Astrocyte (in vitro differentiated cells and primary cell): Measurements from ENCODE around the gene STUM. TPM values are rescaled to one million over a fixed set of nuclear protein-coding genes. Genes with fewer than 3 reads are reported as not detected.

ENCODE experiments used
- DNase-seq: peaks from one replicate; pipeline ENCODE4 v3.0.0-alpha.2; 2010; ENCODE audit warnings: low read depth
- FAIRE-seq: peaks from 2 replicates; lab custom pipeline; 2011; peaks lifted over from hg19 to GRCh38; lab: Jason Lieb, UNC
- H2AFZ ChIP-seq: 2 replicates; pipeline ENCODE4 v1.6.0; 2012; ENCODE audit warnings: low read depth, low read length, inconsistent platforms
- H3K27ac ChIP-seq: 2 replicates; pipeline ENCODE4 v1.5.1; 2011; ENCODE audit warnings: low read depth, low read length, inconsistent platforms
- H3K27me3 ChIP-seq: 2 replicates; pipeline ENCODE4 v1.6.0; 2011; ENCODE audit warnings: low read length, inconsistent platforms; ENCODE audit not compliant: insufficient read depth
- H3K36me3 ChIP-seq: 2 replicates; pipeline ENCODE4 v1.5.1; 2011; ENCODE audit warnings: low read length, inconsistent platforms; ENCODE audit not compliant: insufficient read depth
- H3K4me1 ChIP-seq: 2 replicates; pipeline ENCODE4 v1.5.1; 2011; ENCODE audit warnings: low read length, inconsistent platforms; ENCODE audit not compliant: insufficient read depth
- H3K4me2 ChIP-seq: 2 replicates; pipeline ENCODE4 v1.6.0; 2012; ENCODE audit warnings: low read length, inconsistent platforms
- H3K4me3 ChIP-seq: 2 replicates; pipeline ENCODE4 v1.5.1; 2011; ENCODE audit warnings: low read depth, mild to moderate bottlenecking, low read length, inconsistent platforms; ENCODE audit not compliant: insufficient read depth
- H3K79me2 ChIP-seq: 2 replicates; pipeline ENCODE4 v1.6.0; 2012; ENCODE audit warnings: mild to moderate bottlenecking, low read length, inconsistent platforms; ENCODE audit not compliant: insufficient read depth
- H3K9ac ChIP-seq: 2 replicates; pipeline ENCODE4 v1.6.0; 2012; ENCODE audit warnings: mild to moderate bottlenecking, low read length, inconsistent platforms
- H3K9me3 ChIP-seq: 2 replicates; pipeline ENCODE4 v1.5.1; 2012; ENCODE audit warnings: low read depth, mild to moderate bottlenecking, low read length, inconsistent platforms; ENCODE audit not compliant: insufficient read depth
- H4K20me1 ChIP-seq: 2 replicates; pipeline ENCODE4 v1.6.0; 2012; ENCODE audit warnings: low read length, inconsistent platforms; ENCODE audit not compliant: insufficient read depth
- H3K27ac Mint-ChIP-seq: one replicate; pipeline ENCODE4 v1.8.0; 2021; ENCODE audit warnings: mild to moderate bottlenecking, mixed read lengths; ENCODE audit not compliant: unreplicated experiment
- H3K27me3 Mint-ChIP-seq: one replicate; pipeline ENCODE4 v1.8.0; 2021; ENCODE audit warnings: low read depth, mixed read lengths; ENCODE audit not compliant: unreplicated experiment
- H3K36me3 Mint-ChIP-seq: one replicate; pipeline ENCODE4 v1.8.0; 2021; ENCODE audit warnings: low read depth, mixed read lengths; ENCODE audit not compliant: unreplicated experiment
- H3K4me1 Mint-ChIP-seq: one replicate; pipeline ENCODE4 v1.8.0; 2021; ENCODE audit warnings: low read depth, mixed read lengths; ENCODE audit not compliant: unreplicated experiment
- H3K4me3 Mint-ChIP-seq: one replicate; pipeline ENCODE4 v1.8.0; 2021; ENCODE audit warnings: mild to moderate bottlenecking, moderate library complexity, mixed read lengths; ENCODE audit not compliant: unreplicated experiment
- H3K9me3 Mint-ChIP-seq: one replicate; pipeline ENCODE4 v1.8.0; 2021; ENCODE audit warnings: mild to moderate bottlenecking, mixed read lengths; ENCODE audit not compliant: unreplicated experiment
- EZH2 ChIP-seq: IDR thresholded peaks from 2 replicates; pipeline ENCODE4 v1.6.1; 2012; ENCODE audit warnings: mild to moderate bottlenecking, low read length, inconsistent platforms; ENCODE audit not compliant: insufficient read depth
- total RNA-seq: library from RNA; stranded (reverse); gene quantifications from 2 replicates; pipeline ENCODE4 v1.2.1, GENCODE V29; 2021
- TF ChIP-seq, protein P1 (sequence below): IDR thresholded peaks from 2 replicates; pipeline ENCODE4 v1.5.1; 2011; ENCODE audit warnings: low read depth, mild to moderate bottlenecking, inconsistent platforms, low read length, moderate library complexity; ENCODE audit not compliant: insufficient read depth

STUM gene
- total RNA-seq, 1 donor from 2014 or later: not detected

- Histone ChIP-seq H3K9ac (no peak overlapping the region), H3K27ac (no peak overlapping the region), H3K9me3 (no peaks in the 10 kb centered on the region), H3K79me2 (no peaks in the 10 kb centered on the region), H3K4me2 (no peak overlapping the region), H2AFZ (no peak overlapping the region), H3K4me1 (peaks cover 34% of the 10 kb centered on the region), H4K20me1 (no peaks in the 10 kb centered on the region), H3K4me3 (no peak overlapping the region), H3K36me3 (no peaks in the 10 kb centered on the region), H3K27me3 (no peaks in the 10 kb centered on the region)
- Mint-ChIP-seq H3K9me3 (no peaks in the 10 kb centered on the region), H3K4me3 (no peak overlapping the region), H3K36me3 (peaks cover 6% of the 10 kb centered on the region), H3K27ac (no peak overlapping the region), H3K4me1 (peaks cover 29% of the 10 kb centered on the region), H3K27me3 (peaks cover 14% of the 10 kb centered on the region)
- FAIRE-seq (no peak), DNase-seq (no peak)
- TF ChIP-seq, protein P1, sequence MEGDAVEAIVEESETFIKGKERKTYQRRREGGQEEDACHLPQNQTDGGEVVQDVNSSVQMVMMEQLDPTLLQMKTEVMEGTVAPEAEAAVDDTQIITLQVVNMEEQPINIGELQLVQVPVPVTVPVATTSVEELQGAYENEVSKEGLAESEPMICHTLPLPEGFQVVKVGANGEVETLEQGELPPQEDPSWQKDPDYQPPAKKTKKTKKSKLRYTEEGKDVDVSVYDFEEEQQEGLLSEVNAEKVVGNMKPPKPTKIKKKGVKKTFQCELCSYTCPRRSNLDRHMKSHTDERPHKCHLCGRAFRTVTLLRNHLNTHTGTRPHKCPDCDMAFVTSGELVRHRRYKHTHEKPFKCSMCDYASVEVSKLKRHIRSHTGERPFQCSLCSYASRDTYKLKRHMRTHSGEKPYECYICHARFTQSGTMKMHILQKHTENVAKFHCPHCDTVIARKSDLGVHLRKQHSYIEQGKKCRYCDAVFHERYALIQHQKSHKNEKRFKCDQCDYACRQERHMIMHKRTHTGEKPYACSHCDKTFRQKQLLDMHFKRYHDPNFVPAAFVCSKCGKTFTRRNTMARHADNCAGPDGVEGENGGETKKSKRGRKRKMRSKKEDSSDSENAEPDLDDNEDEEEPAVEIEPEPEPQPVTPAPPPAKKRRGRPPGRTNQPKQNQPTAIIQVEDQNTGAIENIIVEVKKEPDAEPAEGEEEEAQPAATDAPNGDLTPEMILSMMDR: no peak
Measured at GRCh38 chr1:226651732-226652105, 103.2 kb downstream of the STUM start.

DNA sequence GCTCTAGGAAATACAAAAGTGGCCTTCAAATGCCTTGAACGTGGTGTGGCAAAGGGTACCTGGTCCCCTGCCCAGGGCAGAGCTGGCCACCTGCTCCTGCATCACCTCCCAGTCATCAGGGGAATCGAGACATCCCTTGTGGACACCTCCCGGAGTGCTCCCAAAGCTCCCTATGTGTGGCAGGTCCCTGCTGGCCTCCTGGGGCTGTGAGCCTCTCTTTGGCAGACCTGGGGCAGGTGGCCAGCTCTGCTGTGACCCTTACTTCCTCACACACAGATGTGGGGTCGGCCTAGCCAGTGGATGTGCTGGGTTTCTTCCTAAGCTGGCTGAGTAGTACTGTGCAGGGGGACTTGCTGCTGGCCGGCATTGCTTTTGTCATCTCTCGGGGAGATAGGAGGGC is 104.0 kb downstream of the STUM start:
- no peaks in the 10 kb centered on the region for H3K79me2 ChIP-seq
- H3K27ac ChIP-seq: no peak overlapping the region
- TF ChIP-seq EZH2: no peak
- TF ChIP-seq, protein P1: no peak
- Mint-ChIP-seq H3K36me3 (peaks cover 6% of the 10 kb centered on the region), H3K4me3 (no peak overlapping the region), H3K27ac (no peak overlapping the region), H3K4me1 (peaks cover 37% of the 10 kb centered on the region), H3K27me3 (peaks cover 14% of the 10 kb centered on the region), H3K9me3 (no peaks in the 10 kb centered on the region)
- no peaks in the 10 kb centered on the region for H3K36me3 ChIP-seq
- H2AFZ ChIP-seq: no peak overlapping the region
- FAIRE-seq: no peak
- H3K4me3 ChIP-seq: no peak overlapping the region
- no peaks in the 10 kb centered on the region for H4K20me1 ChIP-seq
- H3K4me2 ChIP-seq: no peak overlapping the region
- H3K9me3 ChIP-seq: no peaks in the 10 kb centered on the region
- no peaks in the 10 kb centered on the region for H3K27me3 ChIP-seq
- H3K4me1 ChIP-seq: peaks cover 43% of the 10 kb centered on the region
- DNase-seq: no peak
- no peak overlapping the region for H3K9ac ChIP-seq

- Mint-ChIP-seq H3K4me1 (peaks cover 44% of the 10 kb centered on the region), H3K27ac (peak overlapping the region; percentile 90), H3K27me3 (peaks cover 11% of the 10 kb centered on the region), H3K4me3 (peak overlapping the region; percentile 1), H3K36me3 (peaks cover 3% of the 10 kb centered on the region), H3K9me3 (no peaks in the 10 kb centered on the region)
- H3K27me3 ChIP-seq: no peaks in the 10 kb centered on the region
- peak overlapping the region; percentile 49 for H3K4me2 ChIP-seq
- no peak overlapping the region for H3K27ac ChIP-seq
- H3K79me2 ChIP-seq: no peaks in the 10 kb centered on the region
- DNase-seq (no peak), FAIRE-seq (no peak)
- H3K9me3 ChIP-seq: no peaks in the 10 kb centered on the region
- H3K36me3 ChIP-seq: no peaks in the 10 kb centered on the region
- H3K9ac ChIP-seq: no peak overlapping the region
- H3K4me1 ChIP-seq: peaks cover 44% of the 10 kb centered on the region
- H3K4me3 ChIP-seq: no peak overlapping the region
- no peaks in the 10 kb centered on the region for H4K20me1 ChIP-seq
- H2AFZ ChIP-seq: no peak overlapping the region
- TF ChIP-seq, protein P1: no peak
- TF ChIP-seq EZH2: no peak
Measured at GRCh38 chr1:226653311-226653921, 104.9 kb downstream of the STUM start.
